Adrenal gland (tissue), 12 donors: ENCODE results near the gene THTPA. TPM values are rescaled to one million over a fixed set of nuclear protein-coding genes. Genes with fewer than 3 reads are reported as not detected.

Experiments
- DNase-seq, 7 donors: peaks; one replicate each; pipeline ENCODE4 v3.0.0-alpha.2; 2019 to 2020
- H3K27ac ChIP-seq, 5 donors: fragments of 200-600 bp; sonication (generic) in 4 of 5; 1 replicate in 3 of 5; 2 replicates in 2 of 5; pipeline versions ENCODE4 v1.5.1 to v1.8.0; 2016 to 2020; ENCODE audit warnings: mild to moderate bottlenecking in 1 of 5
- H3K27me3 ChIP-seq: fragments of 200-600 bp; 2 replicates; pipeline ENCODE4 v1.8.0; 2021
- H3K36me3 ChIP-seq, 2 donors: fragments of 200-600 bp; replicated peaks in 1 of 2; 1 replicate in 1 of 2; 2 replicates in 1 of 2; pipeline versions ENCODE4 v1.5.1 to v1.8.0; 2018 to 2022
- H3K4me1 ChIP-seq, 2 donors: fragments of 200-600 bp; replicated peaks in 1 of 2; 1 replicate in 1 of 2; 2 replicates in 1 of 2; pipeline versions ENCODE4 v1.5.1 to v1.8.0; 2018 to 2021
- H3K4me3 ChIP-seq, 4 donors: fragments of 200-600 bp; sonication (generic) in 3 of 4; one replicate each; pipeline ENCODE4 v1.5.1; 2016 to 2018
- H3K9me3 ChIP-seq, 3 donors: fragments of 200-600 bp; sonication (generic) in 1 of 3; replicated peaks in 1 of 3; 1 replicate in 2 of 3; 2 replicates in 1 of 3; pipeline versions ENCODE4 v1.5.1 to v1.8.0; 2016 to 2021
- CTCF ChIP-seq, 6 experiments: fragments of 450-650 bp in 4 of 6; fragments of 200-600 bp in 2 of 6; sonication (generic) in 1 of 6; IDR thresholded peaks; 1 replicate in 5 of 6; 2 replicates in 1 of 6; pipeline versions ENCODE4 v1.5.1 to v1.8.0; 2016 to 2021; ENCODE audit warnings: antibody characterized with exemption in 6 of 6, mild to moderate bottlenecking in 2 of 6, moderate library complexity in 1 of 6
- POLR2A ChIP-seq, 2 donors: fragments of 450-650 bp; IDR thresholded peaks; one replicate each; pipeline ENCODE4 v1.6.1; 2017; ENCODE audit warnings: antibody characterized with exemption in 2 of 2, mild to moderate bottlenecking in 2 of 2, moderate library complexity in 1 of 2
- WGBS, 4 donors: extraction: QIAGEN DNeasy Blood & Tissue Kit in 2 of 4; methylation state at CpG; one replicate each; pipeline versions ENCODE4 v1.1.5 to v1.1.7; 2013 to 2017; 5-methylcytosine and 5-hydroxymethylcytosine counted together
- intact Hi-C, 2 donors: fragments of 100-400 bp; cut with DNase I; formaldehyde crosslinking; loops; one replicate each; pipeline versions ENCODE4 v1.14.1 to v1.15.0; 2022 to 2023
- polyA plus RNA-seq, 3 donors: library from polyadenylated mRNA; stranded (reverse); fragments of 200-250 nt in 2 of 3; fragments of 350-450 nt in 1 of 3; fragmentation: Illumina TruSeq in 1 of 3; extraction: RNeasy Lipid Tissue Mini Kit (QIAGEN cat#74804) in 1 of 3; gene quantifications; one replicate each; pipeline ENCODE4 v1.2.3, GENCODE V29; 2013 to 2014
- total RNA-seq, 9 donors: library from RNA; depleted of rRNA in 4 of 9; stranded (reverse); fragments of >200 nt in 4 of 9; fragments of 120-200 nt in 1 of 9; fragmentation: NEBNext Ultra II Directional in 1 of 9; extraction: Animal tissue kit (Norgen Biotek cat#: 25700) in 1 of 9; gene quantifications; one replicate each; pipeline versions ENCODE4 v1.1.0 to v1.2.4, GENCODE V29; 2013 to 2023
- donor health status: healthy with polysubstance abuse.
- donor health status: Bipolar disorder and iron deficiency.
- donor health status: DM: yes; HTN: yes; CAD: no.
- donor health status: DM: no; HTN: no; CAD: no.
- donor health status: DM: no; HTN: no; CAD: no.
- donor health status: DM: yes; HTN: yes; CAD: no.

Gene THTPA
- total and polyA plus RNA-seq, 12 donors, result 11.2 to 41.7 (median 27.2) TPM

GRCh38 chr14:23530375-23531055, 25.6 kb upstream of the THTPA start:
- H3K4me3 ChIP-seq, result no peak overlapping the region
- no peaks in the 10 kb centered on the region for H3K4me1 ChIP-seq
- no peak for TF ChIP-seq CTCF (IDR thresholded peaks at IDR 0.05)
- no peak for TF ChIP-seq POLR2A (IDR thresholded peaks at IDR 0.05)
- no peaks in the 10 kb centered on the region for H3K36me3 ChIP-seq
- H3K27me3 ChIP-seq, result no peaks in the 10 kb centered on the region
- WGBS, 4 donors, result 75 to 83% (median 81%) methylated on average over 9 to 10 of the region's 10 CpGs
- no peak for DNase-seq
- H3K9me3 ChIP-seq, result no peaks in the 10 kb centered on the region
- peak overlapping the region in 2 of 5 donors; percentile 26 to 73 for H3K27ac ChIP-seq
- intact Hi-C loops, result no loop called here

- WGBS, 4 donors, result 82 to 93% (median 90%) methylated on average over 11 to 12 of the region's 12 CpGs
- Histone ChIP-seq H3K27me3 (no peaks in the 10 kb centered on the region), H3K4me1 (no peaks in the 10 kb centered on the region), H3K36me3 (no peaks in the 10 kb centered on the region), H3K4me3 (no peak overlapping the region), H3K9me3 (no peaks in the 10 kb centered on the region), H3K27ac (peak overlapping the region in 1 of 5 donors; percentile 73)
- intact Hi-C loops, result no loop called here
- DNase-seq, result no peak
- no peak for TF ChIP-seq CTCF (IDR thresholded peaks at IDR 0.05)
- TF ChIP-seq POLR2A (IDR thresholded peaks at IDR 0.05), result no peak
Observed at GRCh38 chr14:23531391-23531790, 24.7 kb upstream of the THTPA start.

- Histone ChIP-seq H3K4me1 (no peaks in the 10 kb centered on the region), H3K9me3 (no peaks in the 10 kb centered on the region), H3K27me3 (no peaks in the 10 kb centered on the region), H3K27ac (no peak overlapping the region), H3K36me3 (no peaks in the 10 kb centered on the region), H3K4me3 (no peak overlapping the region)
- 92 to 94% (median 93%) methylated on average over 5 to 7 of the region's 7 CpGs for whole genome bisulfite sequencing, 4 donors
- no peak for DNase-seq
- TF ChIP-seq POLR2A (IDR thresholded peaks at IDR 0.05), result no peak
- no peak for TF ChIP-seq CTCF (IDR thresholded peaks at IDR 0.05)
- intact Hi-C loops, result no loop called here
Observed at GRCh38 chr14:23532658-23533057, 23.4 kb upstream of the THTPA start.

GRCh38 chr14:23533652-23534435, 22.2 kb upstream of the THTPA start:
- Histone ChIP-seq H3K4me3 (no peak overlapping the region), H3K9me3 (no peaks in the 10 kb centered on the region), H3K36me3 (no peaks in the 10 kb centered on the region), H3K27me3 (no peaks in the 10 kb centered on the region), H3K27ac (no peak overlapping the region), H3K4me1 (no peaks in the 10 kb centered on the region)
- 88 to 95% (median 92%) methylated on average over 6 to 16 of the region's 16 CpGs for WGBS, 4 donors
- TF ChIP-seq POLR2A (IDR thresholded peaks at IDR 0.05) (no peak), CTCF (IDR thresholded peaks at IDR 0.05) (no peak)
- intact Hi-C loops, result no loop called here
- DNase-seq, result no peak
